ENCODE measurements around the gene COX17.

Gene COX17

GRCh38 chr3:119660474-119661440 is 16.4 kb downstream of the COX17 start, which contains the start of gene POPDC2:
Gene POPDC2 (minus strand): TSS chr3:119660589. CDS start chr3:119660423, 166 bp downstream.
- Histone ChIP-seq H4K20me1 (ENCODE audit: insufficient read depth, low read length) (no peaks in the 10 kb centered on the region), H3K27ac (ENCODE audit: low read depth, low read length, poor library complexity, severe bottlenecking) (no peak within 1 kb of the TSS), H3K4me3 (ENCODE audit: low read depth, low read length, poor library complexity, severe bottlenecking) (no peak within 1 kb of the TSS), H3K9ac (ENCODE audit: low read length) (no peak within 1 kb of the TSS), H3F3A (ENCODE audit: insufficient read depth, low read length) (no peaks in the 10 kb centered on the region), H3K9me2 (ENCODE audit: low read depth, low read length) (no peaks in the 10 kb centered on the region), H3K9me3 (ENCODE audit: low read length) (no peaks in the 10 kb centered on the region), H3K4me2 (ENCODE audit: low read length) (no peak within 1 kb of the TSS), H3K36me3 (ENCODE audit: insufficient read depth, low read length) (no peaks in the 10 kb centered on the region), H3K27me3 (ENCODE audit: insufficient read depth, low read length) (no peaks in the 10 kb centered on the region), H2AFZ (ENCODE audit: low read length) (no peak within 1 kb of the TSS), H3K4me1 (ENCODE audit: insufficient read depth, low read length, severe bottlenecking) (no peaks in the 10 kb centered on the region), H3K79me2 (ENCODE audit: insufficient read depth, low read length) (no peaks in the 10 kb centered on the region)
- TF ChIP-seq CTCF (IDR thresholded peaks at IDR 0.05; ENCODE audit: low read length): no peak
- no peak for TF ChIP-seq EZH2 (IDR thresholded peaks at IDR 0.05; ENCODE audit: borderline replicate concordance, low read length)

- no peaks in the 10 kb centered on the region for H3K9me2 ChIP-seq (ENCODE audit: low read depth, low read length)
- H3F3A ChIP-seq (ENCODE audit: insufficient read depth, low read length): no peaks in the 10 kb centered on the region
- H3K9ac ChIP-seq (ENCODE audit: low read length): no peak overlapping the region
- H3K79me2 ChIP-seq (ENCODE audit: insufficient read depth, low read length): no peaks in the 10 kb centered on the region
- H3K4me2 ChIP-seq (ENCODE audit: low read length): no peak overlapping the region
- H3K4me3 ChIP-seq (ENCODE audit: low read depth, low read length, poor library complexity, severe bottlenecking): no peak overlapping the region
- H3K9me3 ChIP-seq (ENCODE audit: low read length): no peaks in the 10 kb centered on the region
- no peaks in the 10 kb centered on the region for H3K27me3 ChIP-seq (ENCODE audit: insufficient read depth, low read length)
- H3K36me3 ChIP-seq (ENCODE audit: insufficient read depth, low read length): no peaks in the 10 kb centered on the region
- no peak overlapping the region for H2AFZ ChIP-seq (ENCODE audit: low read length)
- no peaks in the 10 kb centered on the region for H3K4me1 ChIP-seq (ENCODE audit: insufficient read depth, low read length, severe bottlenecking)
- no peak for TF ChIP-seq EZH2 (IDR thresholded peaks at IDR 0.05; ENCODE audit: borderline replicate concordance, low read length)
- no peak for TF ChIP-seq CTCF (IDR thresholded peaks at IDR 0.05; ENCODE audit: low read length)
- H3K27ac ChIP-seq (ENCODE audit: low read depth, low read length, poor library complexity, severe bottlenecking): no peak overlapping the region
- no peaks in the 10 kb centered on the region for H4K20me1 ChIP-seq (ENCODE audit: insufficient read depth, low read length)
Measured at GRCh38 chr3:119659606-119660291, 17.5 kb downstream of the COX17 start.

GRCh38 chr3:119658994-119659393 is 18.2 kb downstream of the COX17 start:
- no peaks in the 10 kb centered on the region for H3K79me2 ChIP-seq (ENCODE audit: insufficient read depth, low read length)
- no peaks in the 10 kb centered on the region for H3K4me1 ChIP-seq (ENCODE audit: insufficient read depth, low read length, severe bottlenecking)
- H3K36me3 ChIP-seq (ENCODE audit: insufficient read depth, low read length): no peaks in the 10 kb centered on the region
- H3K27ac ChIP-seq (ENCODE audit: low read depth, low read length, poor library complexity, severe bottlenecking): no peak overlapping the region
- no peak overlapping the region for H3K9ac ChIP-seq (ENCODE audit: low read length)
- no peak for TF ChIP-seq CTCF (IDR thresholded peaks at IDR 0.05; ENCODE audit: low read length)
- no peak for TF ChIP-seq EZH2 (IDR thresholded peaks at IDR 0.05; ENCODE audit: borderline replicate concordance, low read length)
- H3K4me3 ChIP-seq (ENCODE audit: low read depth, low read length, poor library complexity, severe bottlenecking): no peak overlapping the region
- H3K9me3 ChIP-seq (ENCODE audit: low read length): no peaks in the 10 kb centered on the region
- no peaks in the 10 kb centered on the region for H3F3A ChIP-seq (ENCODE audit: insufficient read depth, low read length)
- H4K20me1 ChIP-seq (ENCODE audit: insufficient read depth, low read length): no peaks in the 10 kb centered on the region
- H3K9me2 ChIP-seq (ENCODE audit: low read depth, low read length): no peaks in the 10 kb centered on the region
- H3K4me2 ChIP-seq (ENCODE audit: low read length): no peak overlapping the region
- no peaks in the 10 kb centered on the region for H3K27me3 ChIP-seq (ENCODE audit: insufficient read depth, low read length)
- no peak overlapping the region for H2AFZ ChIP-seq (ENCODE audit: low read length)

Data from OCI-LY1 (cell line).